Astrocyte (in vitro differentiated cells and primary cell): Measurements from ENCODE around the gene INPP4B.

Source experiments
- EZH2 ChIP-seq: IDR thresholded peaks from 2 replicates; pipeline ENCODE4 v1.6.1; 2012; ENCODE audit warnings: mild to moderate bottlenecking, low read length, inconsistent platforms; ENCODE audit not compliant: insufficient read depth
- TF ChIP-seq, protein P1 (sequence below): IDR thresholded peaks from 2 replicates; pipeline ENCODE4 v1.5.1; 2011; ENCODE audit warnings: low read depth, mild to moderate bottlenecking, inconsistent platforms, low read length, moderate library complexity; ENCODE audit not compliant: insufficient read depth

GRCh38 chr4:142242156-142242555 is 603.9 kb downstream of the INPP4B start:
- TF ChIP-seq, protein P1, sequence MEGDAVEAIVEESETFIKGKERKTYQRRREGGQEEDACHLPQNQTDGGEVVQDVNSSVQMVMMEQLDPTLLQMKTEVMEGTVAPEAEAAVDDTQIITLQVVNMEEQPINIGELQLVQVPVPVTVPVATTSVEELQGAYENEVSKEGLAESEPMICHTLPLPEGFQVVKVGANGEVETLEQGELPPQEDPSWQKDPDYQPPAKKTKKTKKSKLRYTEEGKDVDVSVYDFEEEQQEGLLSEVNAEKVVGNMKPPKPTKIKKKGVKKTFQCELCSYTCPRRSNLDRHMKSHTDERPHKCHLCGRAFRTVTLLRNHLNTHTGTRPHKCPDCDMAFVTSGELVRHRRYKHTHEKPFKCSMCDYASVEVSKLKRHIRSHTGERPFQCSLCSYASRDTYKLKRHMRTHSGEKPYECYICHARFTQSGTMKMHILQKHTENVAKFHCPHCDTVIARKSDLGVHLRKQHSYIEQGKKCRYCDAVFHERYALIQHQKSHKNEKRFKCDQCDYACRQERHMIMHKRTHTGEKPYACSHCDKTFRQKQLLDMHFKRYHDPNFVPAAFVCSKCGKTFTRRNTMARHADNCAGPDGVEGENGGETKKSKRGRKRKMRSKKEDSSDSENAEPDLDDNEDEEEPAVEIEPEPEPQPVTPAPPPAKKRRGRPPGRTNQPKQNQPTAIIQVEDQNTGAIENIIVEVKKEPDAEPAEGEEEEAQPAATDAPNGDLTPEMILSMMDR, result no peak
- no peak for TF ChIP-seq EZH2
